Amniotic epithelial cell (primary cell): Measurements from ENCODE around the gene GPR55.
"Not testable (repeated sequence)": the region's sequence is repeated elsewhere in the genome, so short reads cannot be mapped to it uniquely, and the experiment has no call there.

ENCODE experiments used
- DNase-seq: peaks from one replicate; pipeline ENCODE4 v3.0.0-alpha.2; 2010; ENCODE audit warnings: low read depth

Gene GPR55

GRCh38 chr2:230924470-230925341 lies at the start of gene GPR55:
Gene GPR55, minus strand, starts transcription at chr2:230925242. Its CDS starts 14,280 bp downstream, at chr2:230910962.
- no peak for DNase-seq

GRCh38 chr2:230974096-230974913 lies 49.3 kb upstream of the GPR55 start:
- DNase-seq = peak; percentile 86

- DNase-seq = no peak
Measured at GRCh38 chr2:230972046-230972445, 47.0 kb upstream of the GPR55 start.

- DNase-seq = no peak
Measured at GRCh38 chr2:230969659-230970015, 44.6 kb upstream of the GPR55 start.

- DNase-seq = no peak
Measured at GRCh38 chr2:230968921-230969658, 44.0 kb upstream of the GPR55 start.

- not testable (repeated sequence) for DNase-seq
Measured at GRCh38 chr2:230968314-230968713, 43.3 kb upstream of the GPR55 start.

- DNase-seq = no peak
Measured at GRCh38 chr2:230967113-230967512, 42.1 kb upstream of the GPR55 start.

GRCh38 chr2:230964136-230964730 lies 39.2 kb upstream of the GPR55 start:
- no peak for DNase-seq

- DNase-seq = peak; percentile 54
Measured at GRCh38 chr2:230961091-230961491, 36.0 kb upstream of the GPR55 start.

GRCh38 chr2:230960026-230960425 lies 35.0 kb upstream of the GPR55 start:
- peak; percentile 44 for DNase-seq

GRCh38 chr2:230958820-230959756 lies 34.0 kb upstream of the GPR55 start:
- DNase-seq = no peak

GRCh38 chr2:230957756-230958391 lies 32.8 kb upstream of the GPR55 start:
- DNase-seq = no peak

GRCh38 chr2:230956827-230957755 lies 32.0 kb upstream of the GPR55 start:
- DNase-seq = peak; percentile 44

GRCh38 chr2:230955163-230955737 lies 30.2 kb upstream of the GPR55 start:
- DNase-seq = no peak

- no peak for DNase-seq
Measured at GRCh38 chr2:230954746-230955145, 29.7 kb upstream of the GPR55 start.

- no peak for DNase-seq
Measured at GRCh38 chr2:230953845-230954244, 28.8 kb upstream of the GPR55 start.

GRCh38 chr2:230952226-230952956 lies 27.3 kb upstream of the GPR55 start:
- no peak for DNase-seq

- peak; percentile 37 for DNase-seq
Measured at GRCh38 chr2:230951396-230951795, 26.4 kb upstream of the GPR55 start.
